ENCODE data around the gene SIPA1L3. TPM values are rescaled to one million over a fixed set of nuclear protein-coding genes. Genes with fewer than 3 reads are reported as not detected.

SIPA1L3 gene
- total RNA-seq, 1 donor from 2014 or later: 8.8 TPM

DNA sequence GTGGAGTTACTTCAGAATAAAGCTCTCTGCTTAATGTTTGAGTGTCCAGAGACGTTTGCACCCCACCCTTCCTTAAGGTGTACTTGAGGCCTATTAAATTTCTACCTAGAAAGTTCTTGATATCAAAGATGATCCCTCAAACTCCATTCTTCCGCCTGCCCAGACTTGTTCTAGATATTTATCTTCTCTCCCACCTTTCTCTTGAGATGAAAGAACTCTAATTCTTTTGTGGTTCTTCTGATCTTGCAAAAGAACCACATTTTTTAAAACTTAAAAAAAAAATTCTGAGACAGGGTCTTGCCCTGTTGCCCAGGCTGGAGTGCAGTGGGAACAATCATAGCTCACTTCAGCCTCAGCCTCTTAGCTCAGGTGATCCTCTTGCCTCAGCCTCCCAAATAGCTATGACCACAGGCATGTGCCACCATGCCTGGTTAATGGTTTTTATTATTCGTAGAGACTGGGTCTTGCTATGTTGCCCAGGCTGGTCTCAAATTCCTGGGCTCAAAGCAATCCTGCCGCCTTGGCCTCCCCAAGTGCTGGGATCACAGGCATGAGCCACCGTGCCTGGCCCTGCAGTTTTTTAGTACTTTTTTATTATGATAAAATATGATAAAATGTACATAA, 94.3 kb downstream of the SIPA1L3 start:
- Histone ChIP-seq H3K36me3 (no peaks in the 10 kb centered on the region), H3K27ac (replicated peaks) (peak overlapping the region; percentile 2), H3K4me3 (no peak overlapping the region), H3K4me1 (peaks cover 55% of the 10 kb centered on the region), H3K27me3 (ENCODE audit: low read depth) (no peaks in the 10 kb centered on the region), H3K9me3 (replicated peaks) (no peaks in the 10 kb centered on the region)
- no peak for TF ChIP-seq CTCF (IDR thresholded peaks at IDR 0.05; ENCODE audit: borderline replicate concordance)
- DNase-seq: no peak
- intact Hi-C loops (cut with micrococcal nuclease): no loop called here

GRCh38 chr19:38003438-38004185, 96.6 kb downstream of the SIPA1L3 start:
- Histone ChIP-seq H3K36me3 (no peaks in the 10 kb centered on the region), H3K27me3 (ENCODE audit: low read depth) (no peaks in the 10 kb centered on the region), H3K27ac (replicated peaks) (peak overlapping the region; percentile 89), H3K9me3 (replicated peaks) (no peaks in the 10 kb centered on the region), H3K4me3 (peak overlapping the region; percentile 62), H3K4me1 (peaks cover 46% of the 10 kb centered on the region)
- intact Hi-C loops (cut with micrococcal nuclease): no loop called here
- DNase-seq: peak; percentile 68
- no peak for TF ChIP-seq CTCF (IDR thresholded peaks at IDR 0.05; ENCODE audit: borderline replicate concordance)

GRCh38 chr19:38004186-38004520, 97.1 kb downstream of the SIPA1L3 start:
- peak overlapping the region; percentile 62 for H3K4me3 ChIP-seq
- no peaks in the 10 kb centered on the region for H3K9me3 ChIP-seq (replicated peaks)
- TF ChIP-seq CTCF (IDR thresholded peaks at IDR 0.05; ENCODE audit: borderline replicate concordance): no peak
- intact Hi-C loops (cut with micrococcal nuclease): no loop called here
- peak overlapping the region; percentile 89 for H3K27ac ChIP-seq (replicated peaks)
- H3K36me3 ChIP-seq: no peaks in the 10 kb centered on the region
- no peak for DNase-seq
- H3K4me1 ChIP-seq: peaks cover 42% of the 10 kb centered on the region
- H3K27me3 ChIP-seq (ENCODE audit: low read depth): no peaks in the 10 kb centered on the region

GRCh38 chr19:38004521-38005223, 97.7 kb downstream of the SIPA1L3 start:
- H3K4me3 ChIP-seq: peak overlapping the region; percentile 62
- peak; percentile 77 for DNase-seq
- TF ChIP-seq CTCF (IDR thresholded peaks at IDR 0.05; ENCODE audit: borderline replicate concordance): no peak
- intact Hi-C loops (cut with micrococcal nuclease): no loop called here
- peaks cover 36% of the 10 kb centered on the region for H3K4me1 ChIP-seq
- H3K9me3 ChIP-seq (replicated peaks): no peaks in the 10 kb centered on the region
- no peaks in the 10 kb centered on the region for H3K36me3 ChIP-seq
- no peaks in the 10 kb centered on the region for H3K27me3 ChIP-seq (ENCODE audit: low read depth)
- peak overlapping the region; percentile 89 for H3K27ac ChIP-seq (replicated peaks)

- Histone ChIP-seq H3K4me1 (peaks cover 31% of the 10 kb centered on the region), H3K36me3 (no peaks in the 10 kb centered on the region), H3K27me3 (ENCODE audit: low read depth) (no peaks in the 10 kb centered on the region), H3K9me3 (replicated peaks) (no peaks in the 10 kb centered on the region), H3K4me3 (peak overlapping the region; percentile 62), H3K27ac (replicated peaks) (peak overlapping the region; percentile 89)
- TF ChIP-seq CTCF (IDR thresholded peaks at IDR 0.05; ENCODE audit: borderline replicate concordance): no peak
- intact Hi-C loops (cut with micrococcal nuclease): no loop called here
- no peak for DNase-seq
Observed at GRCh38 chr19:38005224-38005614, 98.2 kb downstream of the SIPA1L3 start.
